Right atrium auricular region (tissue), 2 donors: Measurements from ENCODE around the gene ANKRD9. TPM values are rescaled to one million over a fixed set of nuclear protein-coding genes. Genes with fewer than 3 reads are reported as not detected.
"Not testable (repeated sequence)": the region's sequence is repeated elsewhere in the genome, so short reads cannot be mapped to it uniquely, and the experiment has no call there.

Source experiments
- DNase-seq: peaks from one replicate; pipeline ENCODE4 v3.0.0-alpha.2; 2019; ENCODE audit warnings: low spot score
- H3K27ac ChIP-seq, 2 donors: fragments of 200-600 bp; sonication (generic); 1 replicate in 1 of 2; 2 replicates in 1 of 2; pipeline ENCODE4 v1.5.1; 2016 to 2019
- H3K27me3 ChIP-seq, 2 donors: fragments of 200-600 bp; sonication (generic); one replicate each; pipeline versions ENCODE4 v1.5.1 to v1.6.0; 2017 to 2019
- H3K36me3 ChIP-seq: fragments of 200-600 bp; sonication (generic); one replicate; pipeline ENCODE4 v1.5.1; 2016
- H3K4me1 ChIP-seq, 2 donors: fragments of 200-600 bp; sonication (generic); one replicate each; pipeline versions ENCODE4 v1.5.1 to v1.6.0; 2017 to 2019
- H3K4me3 ChIP-seq, 2 donors: fragments of 200-600 bp; sonication (generic); 1 replicate in 1 of 2; 2 replicates in 1 of 2; pipeline ENCODE4 v1.5.1; 2017 to 2019; ENCODE audit warnings: mild to moderate bottlenecking in 1 of 2, moderate library complexity in 1 of 2
- H3K9me3 ChIP-seq, 2 donors: fragments of 200-600 bp; sonication (generic); one replicate each; pipeline ENCODE4 v1.5.1; 2019
- CTCF ChIP-seq, 2 donors: fragments of 200-600 bp; sonication (generic); IDR thresholded peaks; one replicate each; pipeline ENCODE4 v1.5.1; 2019; ENCODE audit warnings: antibody characterized with exemption in 2 of 2
- total RNA-seq, 2 donors: library from RNA; depleted of rRNA; stranded (reverse); fragments of >200 nt; gene quantifications; one replicate each; pipeline ENCODE4 v1.1.0, GENCODE V29; 2016

Gene ANKRD9
- total RNA-seq, 2 donors from 2014 or later: 144 to 158 TPM

GRCh38 chr14:102551995-102552705 is 42.6 kb upstream of the ANKRD9 start:
- no peaks in the 10 kb centered on the region for H3K36me3 ChIP-seq
- no peak overlapping the region for H3K27ac ChIP-seq
- TF ChIP-seq CTCF (IDR thresholded peaks at IDR 0.05): no peak
- no peak overlapping the region for H3K4me3 ChIP-seq
- no peak for DNase-seq
- H3K4me1 ChIP-seq: peaks cover 0 to 12% of the 10 kb centered on the region in 2 donors
- no peaks in the 10 kb centered on the region for H3K9me3 ChIP-seq
- H3K27me3 ChIP-seq: no peaks in the 10 kb centered on the region

GRCh38 chr14:102550927-102551401 is 41.4 kb upstream of the ANKRD9 start:
- H3K4me3 ChIP-seq, H3K36me3 ChIP-seq, H3K9me3 ChIP-seq, H3K4me1 ChIP-seq, DNase-seq, H3K27me3 ChIP-seq, H3K27ac ChIP-seq: not testable (repeated sequence)

GRCh38 chr14:102548616-102549240 is 39.2 kb upstream of the ANKRD9 start:
- Histone ChIP-seq H3K9me3 (no peaks in the 10 kb centered on the region), H3K27ac (no peak overlapping the region), H3K36me3 (no peaks in the 10 kb centered on the region), H3K4me1 (peaks cover 0 to 15% of the 10 kb centered on the region in 2 donors), H3K27me3 (peaks cover 0 to 14% of the 10 kb centered on the region in 2 donors), H3K4me3 (no peak overlapping the region)
- no peak for DNase-seq
- TF ChIP-seq CTCF (IDR thresholded peaks at IDR 0.05): no peak

- no peak for TF ChIP-seq CTCF (IDR thresholded peaks at IDR 0.05)
- Histone ChIP-seq H3K4me3 (no peak overlapping the region), H3K9me3 (no peaks in the 10 kb centered on the region), H3K27ac (no peak overlapping the region), H3K27me3 (peaks cover 0 to 14% of the 10 kb centered on the region in 2 donors), H3K4me1 (peaks cover 0 to 15% of the 10 kb centered on the region in 2 donors), H3K36me3 (no peaks in the 10 kb centered on the region)
- DNase-seq: no peak
Observed at GRCh38 chr14:102545461-102546265, 36.1 kb upstream of the ANKRD9 start.

- H3K27me3 ChIP-seq: peaks cover 0 to 14% of the 10 kb centered on the region in 2 donors
- peak overlapping the region in 1 of 2 donors; percentile 30 for H3K4me3 ChIP-seq
- no peak overlapping the region for H3K27ac ChIP-seq
- TF ChIP-seq CTCF (IDR thresholded peaks at IDR 0.05): no peak
- H3K36me3 ChIP-seq: no peaks in the 10 kb centered on the region
- peaks cover 0 to 20% of the 10 kb centered on the region in 2 donors for H3K4me1 ChIP-seq
- no peaks in the 10 kb centered on the region for H3K9me3 ChIP-seq
- DNase-seq: no peak
Observed at GRCh38 chr14:102544747-102545460, 35.3 kb upstream of the ANKRD9 start.
